ENCODE measurements around the gene TEX51.

Gene TEX51

GRCh38 chr2:126915903-126916302 is 17.2 kb downstream of the TEX51 start:
- DNase-seq: no peak

- DNase-seq: no peak
Measured at GRCh38 chr2:126916744-126917143, 18.1 kb downstream of the TEX51 start.

GRCh38 chr2:126921066-126921465 is 22.4 kb downstream of the TEX51 start:
- DNase-seq: no peak

DNA sequence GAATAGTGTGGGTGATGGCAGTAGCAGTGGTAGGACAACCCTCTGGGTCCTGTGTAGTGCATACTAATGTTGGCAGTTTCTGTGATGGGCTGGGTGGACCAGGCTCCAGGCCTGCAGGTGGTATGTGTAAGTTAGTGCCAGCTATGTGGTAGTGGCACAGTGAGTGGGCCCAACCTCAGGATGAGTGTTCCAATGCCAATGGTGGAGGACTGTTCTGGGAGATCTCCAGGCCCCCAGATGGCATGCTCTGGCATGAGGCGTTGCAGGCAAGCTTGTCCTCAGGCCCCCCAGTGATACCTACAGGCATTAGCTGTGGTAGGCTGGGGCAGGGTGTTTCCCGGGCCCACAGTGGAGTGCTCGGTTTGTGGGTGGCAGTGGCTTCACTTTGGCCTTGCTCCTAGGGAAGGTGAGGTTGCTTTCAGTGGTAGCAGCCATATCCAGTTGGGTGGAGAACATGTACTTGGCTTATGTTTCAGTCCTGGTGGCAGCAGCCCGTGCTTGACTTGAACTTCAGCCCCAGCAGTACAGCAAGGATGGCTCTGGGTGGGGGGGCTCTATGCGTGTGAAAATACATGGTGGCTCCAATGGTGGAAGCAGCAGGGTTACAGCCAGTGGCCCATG is 32.4 kb downstream of the TEX51 start:
- DNase-seq: no peak

DNA sequence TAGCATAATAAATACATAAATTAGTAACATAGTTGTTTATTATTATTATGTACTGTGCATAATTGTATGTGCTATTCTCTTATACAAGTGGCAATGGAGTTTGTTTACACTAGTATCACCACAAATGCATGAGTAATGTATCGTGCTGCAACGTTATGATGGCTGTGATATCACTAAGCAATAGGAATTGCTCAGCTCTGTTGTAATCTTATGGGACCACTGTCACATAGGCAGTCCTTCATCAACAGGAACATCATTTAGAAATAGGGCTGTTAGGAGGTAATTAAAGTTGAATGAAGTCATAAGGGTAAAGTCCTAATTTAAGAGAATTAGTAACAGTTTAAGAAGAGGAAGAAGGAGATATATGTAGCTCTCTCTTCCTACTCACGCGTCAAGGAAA is 33.8 kb downstream of the TEX51 start:
- no peak for DNase-seq

- no peak for DNase-seq
Measured at GRCh38 chr2:126932966-126933710, 34.4 kb downstream of the TEX51 start.

- DNase-seq: no peak
Measured at GRCh38 chr2:126933711-126934091, 35.0 kb downstream of the TEX51 start.

DNA sequence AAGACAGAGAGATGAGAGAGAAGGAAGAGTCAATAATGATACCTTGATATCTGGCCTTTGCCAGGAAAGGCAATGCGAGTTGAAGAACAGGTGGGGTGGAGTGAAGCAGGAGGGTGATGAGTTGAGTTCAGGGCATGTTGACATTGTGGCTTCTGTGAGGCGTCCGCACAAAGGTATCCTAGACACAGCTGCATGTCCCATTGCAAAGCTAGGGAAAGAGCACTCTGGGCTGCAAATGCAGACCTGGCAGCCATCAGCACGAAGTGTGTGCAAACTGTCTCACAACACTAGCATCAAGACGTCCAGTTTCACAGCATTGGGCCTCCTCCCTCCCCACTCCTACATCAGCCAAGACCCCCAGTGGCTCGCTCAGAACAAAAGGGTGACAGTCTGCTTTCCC is 36.1 kb downstream of the TEX51 start:
- no peak for DNase-seq

DNA sequence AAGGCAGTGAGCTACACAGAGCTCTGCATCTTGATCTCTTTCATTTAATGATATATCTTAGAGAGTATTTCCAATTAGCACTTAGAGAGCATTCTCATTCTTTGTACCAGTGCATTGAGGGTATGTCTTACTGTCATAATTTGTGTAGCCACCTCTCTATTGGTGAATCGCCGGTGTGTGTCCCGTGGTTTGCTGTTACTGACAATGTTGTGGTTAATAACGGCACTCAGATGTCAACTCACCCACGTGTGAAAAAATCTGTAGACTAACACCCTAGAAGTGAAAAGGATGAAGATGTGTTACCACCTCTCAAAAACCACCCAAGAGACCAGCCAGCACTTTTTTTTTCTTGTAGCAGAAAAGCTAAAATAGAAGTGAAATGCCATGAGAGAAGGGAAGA is 37.1 kb downstream of the TEX51 start:
- no peak for DNase-seq

- no peak for DNase-seq
Measured at GRCh38 chr2:126936219-126936723, 37.6 kb downstream of the TEX51 start.

- no peak for DNase-seq
Measured at GRCh38 chr2:126940331-126940730, 41.6 kb downstream of the TEX51 start.

DNA sequence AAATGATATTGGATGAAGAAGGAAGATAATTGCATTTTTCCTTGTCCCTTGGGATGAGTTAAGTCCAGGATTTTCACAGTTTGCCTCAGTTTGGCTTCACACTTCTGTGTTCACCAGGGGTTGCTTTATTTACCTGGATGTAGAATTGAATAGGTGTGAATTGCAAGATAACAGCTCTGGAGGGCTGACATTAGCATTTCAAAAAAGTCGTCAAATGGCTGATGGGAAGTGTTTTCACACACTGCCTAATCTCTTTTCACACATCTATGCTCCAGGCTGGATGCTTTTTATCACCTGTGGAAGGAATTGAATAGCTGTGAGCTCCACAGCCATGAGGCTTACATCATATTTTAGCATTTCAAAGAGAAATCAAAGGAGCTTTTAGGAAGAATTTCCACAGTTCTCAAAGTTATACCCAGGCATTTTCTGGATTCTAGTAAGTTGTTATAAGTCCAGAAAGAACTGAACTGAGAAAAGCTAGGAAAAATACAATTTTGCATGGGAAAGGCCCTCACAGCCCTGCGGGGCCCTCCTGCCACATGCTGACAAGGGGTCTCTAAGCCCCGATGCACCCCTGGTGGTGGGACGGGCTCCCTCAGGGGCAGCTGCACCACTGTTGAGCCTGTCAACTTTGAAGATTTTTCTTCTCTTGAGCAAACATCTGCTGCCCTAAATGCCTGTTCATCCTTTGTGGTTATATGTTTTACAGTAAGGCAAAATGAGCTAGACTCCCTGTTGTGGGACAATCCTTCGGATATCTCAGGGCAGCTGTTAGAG is 43.9 kb downstream of the TEX51 start:
- no peak for DNase-seq

GRCh38 chr2:126943612-126944348 is 45.1 kb downstream of the TEX51 start:
- no peak for DNase-seq

GRCh38 chr2:126945118-126945517 is 46.4 kb downstream of the TEX51 start:
- no peak for DNase-seq

GRCh38 chr2:126946318-126947102 is 47.8 kb downstream of the TEX51 start:
- no peak for DNase-seq

GRCh38 chr2:126947103-126947429 is 48.4 kb downstream of the TEX51 start:
- DNase-seq: no peak

- DNase-seq: no peak
Measured at GRCh38 chr2:126949775-126950174, 51.1 kb downstream of the TEX51 start.

- no peak for DNase-seq
Measured at GRCh38 chr2:126950504-126950903, 51.8 kb downstream of the TEX51 start.

Data from activated CD8-positive, alpha-beta memory T cell treated with anti-CD3 and anti-CD28 coated beads, Interleukin-2, amount 50 U/mL, for 48 hours (primary cell).